Sigmoid colon (tissue), 4 donors: ENCODE measurements around the gene SLC15A1.

Source experiments
- CTCF ChIP-seq, 4 experiments: fragments of 450-650 bp in 3 of 4; fragments of 200-600 bp in 1 of 4; IDR thresholded peaks; one replicate each; pipeline ENCODE4 v1.5.1; 2016 to 2019; ENCODE audit warnings: antibody characterized with exemption in 4 of 4, mild to moderate bottlenecking in 3 of 4, moderate library complexity in 2 of 4
- EP300 ChIP-seq, 4 donors: sonication (generic); formaldehyde crosslinking; IDR thresholded peaks; one replicate each; pipeline ENCODE4 v1.6.1; 2017; ENCODE audit warnings: antibody characterized with exemption in 4 of 4
- POLR2A ChIP-seq, 2 donors: fragments of 450-650 bp; IDR thresholded peaks; one replicate each; pipeline ENCODE4 v1.6.1; 2016; ENCODE audit warnings: antibody characterized with exemption in 2 of 2, mild to moderate bottlenecking in 2 of 2, moderate library complexity in 2 of 2
- POLR2AphosphoS5 ChIP-seq, 4 donors: sonication (generic); formaldehyde crosslinking; IDR thresholded peaks; one replicate each; pipeline ENCODE4 v1.6.1; 2017; ENCODE audit warnings: antibody characterized with exemption in 4 of 4

- TF ChIP-seq CTCF (IDR thresholded peaks at IDR 0.05) (no peak), POLR2A (IDR thresholded peaks at IDR 0.05) (no peak), POLR2AphosphoS5 (IDR thresholded peaks at IDR 0.05) (no peak), EP300 (IDR thresholded peaks at IDR 0.05) (no peak)
Observed at GRCh38 chr13:98797456-98797855, 45.0 kb upstream of the SLC15A1 start.
